ENCODE results near the gene BCL2L2.

The BCL2L2 gene

DNA sequence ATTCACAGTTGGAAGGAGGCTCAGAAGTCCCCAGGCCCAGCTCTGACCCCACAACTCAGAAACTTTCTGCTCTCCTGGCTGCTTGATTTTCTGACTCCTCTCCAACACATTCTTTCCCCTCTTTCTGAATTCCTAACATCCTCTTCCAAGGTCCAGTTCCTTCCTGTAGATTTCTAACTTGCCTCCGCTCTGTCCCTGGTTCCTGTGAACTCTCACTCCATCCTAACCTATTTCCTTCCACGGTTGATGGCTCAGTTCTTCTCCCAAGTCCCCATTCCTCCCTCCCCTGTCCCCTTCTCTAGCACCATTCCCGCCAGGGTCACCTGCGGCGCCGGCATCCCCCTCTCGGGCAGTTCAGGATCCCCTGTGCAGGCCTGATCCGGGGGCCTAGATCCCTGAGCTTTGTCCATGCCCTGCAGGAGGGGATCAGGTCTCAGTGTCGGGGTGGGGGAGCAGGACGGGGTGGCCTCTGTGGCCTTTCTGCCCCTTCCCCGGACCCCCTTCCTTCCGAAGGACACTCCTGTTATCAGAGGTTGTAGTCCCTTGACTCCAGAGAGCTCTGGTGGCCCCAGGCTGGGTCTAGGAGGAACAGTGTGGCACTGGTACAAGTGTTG is 52.0 kb downstream of the BCL2L2 start:
- TF ChIP-seq SIN3A (IDR thresholded peaks at IDR 0.05; ENCODE audit: borderline replicate concordance, insufficient read depth, low read length): no peak
- no peak for TF ChIP-seq POLR2AphosphoS5 (IDR thresholded peaks at IDR 0.05; ENCODE audit: low read depth, low read length)
- TF ChIP-seq TAF1 (IDR thresholded peaks at IDR 0.05; ENCODE audit: borderline replicate concordance, insufficient read depth, low read length): no peak
- TF ChIP-seq, protein P1, sequence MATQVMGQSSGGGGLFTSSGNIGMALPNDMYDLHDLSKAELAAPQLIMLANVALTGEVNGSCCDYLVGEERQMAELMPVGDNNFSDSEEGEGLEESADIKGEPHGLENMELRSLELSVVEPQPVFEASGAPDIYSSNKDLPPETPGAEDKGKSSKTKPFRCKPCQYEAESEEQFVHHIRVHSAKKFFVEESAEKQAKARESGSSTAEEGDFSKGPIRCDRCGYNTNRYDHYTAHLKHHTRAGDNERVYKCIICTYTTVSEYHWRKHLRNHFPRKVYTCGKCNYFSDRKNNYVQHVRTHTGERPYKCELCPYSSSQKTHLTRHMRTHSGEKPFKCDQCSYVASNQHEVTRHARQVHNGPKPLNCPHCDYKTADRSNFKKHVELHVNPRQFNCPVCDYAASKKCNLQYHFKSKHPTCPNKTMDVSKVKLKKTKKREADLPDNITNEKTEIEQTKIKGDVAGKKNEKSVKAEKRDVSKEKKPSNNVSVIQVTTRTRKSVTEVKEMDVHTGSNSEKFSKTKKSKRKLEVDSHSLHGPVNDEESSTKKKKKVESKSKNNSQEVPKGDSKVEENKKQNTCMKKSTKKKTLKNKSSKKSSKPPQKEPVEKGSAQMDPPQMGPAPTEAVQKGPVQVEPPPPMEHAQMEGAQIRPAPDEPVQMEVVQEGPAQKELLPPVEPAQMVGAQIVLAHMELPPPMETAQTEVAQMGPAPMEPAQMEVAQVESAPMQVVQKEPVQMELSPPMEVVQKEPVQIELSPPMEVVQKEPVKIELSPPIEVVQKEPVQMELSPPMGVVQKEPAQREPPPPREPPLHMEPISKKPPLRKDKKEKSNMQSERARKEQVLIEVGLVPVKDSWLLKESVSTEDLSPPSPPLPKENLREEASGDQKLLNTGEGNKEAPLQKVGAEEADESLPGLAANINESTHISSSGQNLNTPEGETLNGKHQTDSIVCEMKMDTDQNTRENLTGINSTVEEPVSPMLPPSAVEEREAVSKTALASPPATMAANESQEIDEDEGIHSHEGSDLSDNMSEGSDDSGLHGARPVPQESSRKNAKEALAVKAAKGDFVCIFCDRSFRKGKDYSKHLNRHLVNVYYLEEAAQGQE (IDR thresholded peaks at IDR 0.05; ENCODE audit: insufficient read depth in 1 of 2, low read depth in 2 of 2, low read length in 2 of 2): no peak
- TF ChIP-seq FOXP2 (optimal IDR thresholded peaks at IDR 0.05; ENCODE audit: borderline replicate concordance, extremely low read depth, extremely low read length, insufficient read depth): no peak

DNA sequence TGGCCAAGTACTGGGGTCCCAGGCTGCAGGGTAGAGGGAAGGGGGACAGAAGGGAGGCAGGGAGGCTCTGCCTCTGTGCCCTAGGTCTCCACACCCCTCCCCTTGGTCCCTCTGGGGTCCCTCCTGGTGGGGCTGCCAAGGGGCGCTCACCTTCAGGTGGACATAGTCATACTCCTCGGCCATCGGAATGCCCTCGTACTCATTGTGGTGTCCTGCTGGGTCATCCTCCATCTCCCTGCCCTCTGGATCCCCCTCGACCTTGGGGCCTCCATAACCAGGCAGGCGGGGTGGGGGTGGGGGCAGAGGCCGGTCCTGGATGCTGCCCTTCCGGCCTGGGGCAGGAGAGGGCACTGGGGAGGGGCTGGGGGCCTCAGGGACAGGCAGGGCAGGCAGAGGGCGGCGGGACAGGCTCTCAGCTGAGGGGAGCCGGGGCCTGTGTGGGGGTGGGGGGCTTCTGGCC is 52.6 kb downstream of the BCL2L2 start:
- TF ChIP-seq, protein P1 (IDR thresholded peaks at IDR 0.05; ENCODE audit: insufficient read depth in 1 of 2, low read depth in 2 of 2, low read length in 2 of 2): no peak
- TF ChIP-seq SIN3A (IDR thresholded peaks at IDR 0.05; ENCODE audit: borderline replicate concordance, insufficient read depth, low read length) (no peak), POLR2AphosphoS5 (IDR thresholded peaks at IDR 0.05; ENCODE audit: low read depth, low read length) (no peak), FOXP2 (optimal IDR thresholded peaks at IDR 0.05; ENCODE audit: borderline replicate concordance, extremely low read depth, extremely low read length, insufficient read depth) (no peak), TAF1 (IDR thresholded peaks at IDR 0.05; ENCODE audit: borderline replicate concordance, insufficient read depth, low read length) (no peak)

DNA sequence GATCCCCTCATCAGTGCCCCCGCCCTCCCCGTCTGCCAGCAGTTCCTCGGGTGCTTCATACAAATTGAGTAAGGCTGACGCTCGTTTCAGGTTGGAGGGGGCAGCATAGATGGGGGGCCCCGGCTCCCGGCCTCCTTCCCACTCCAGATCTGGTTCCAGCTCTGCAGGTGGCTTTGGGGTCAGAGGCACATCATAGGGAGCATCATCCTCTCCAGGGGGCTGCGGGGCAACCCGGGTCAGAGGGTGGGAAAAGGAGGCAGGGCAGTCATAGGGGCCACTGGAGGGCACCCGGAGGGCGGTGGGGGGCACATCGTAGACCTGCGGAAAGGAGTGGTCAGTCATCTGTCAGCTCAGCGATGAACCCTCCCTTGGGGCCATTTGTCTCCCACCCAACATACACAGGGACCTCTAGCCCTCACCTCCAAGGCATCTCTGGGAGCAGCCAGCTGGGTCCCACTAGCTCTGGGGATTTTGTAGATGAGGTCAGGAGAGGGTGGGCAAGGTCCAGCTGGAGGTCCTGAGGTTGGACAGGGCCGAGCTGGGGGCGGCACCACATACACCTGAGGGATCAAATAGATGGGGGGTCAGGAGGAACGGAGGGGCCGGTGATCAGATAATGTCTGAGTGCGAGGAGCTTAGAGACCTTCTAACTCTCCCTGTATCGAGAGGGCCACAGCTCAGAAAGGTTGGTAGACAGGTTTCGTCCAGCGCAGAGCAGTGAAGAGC is 53.3 kb downstream of the BCL2L2 start:
- TF ChIP-seq, protein P1 (IDR thresholded peaks at IDR 0.05; ENCODE audit: insufficient read depth in 1 of 2, low read depth in 2 of 2, low read length in 2 of 2): no peak
- TF ChIP-seq TAF1 (IDR thresholded peaks at IDR 0.05; ENCODE audit: borderline replicate concordance, insufficient read depth, low read length) (no peak), POLR2AphosphoS5 (IDR thresholded peaks at IDR 0.05; ENCODE audit: low read depth, low read length) (no peak), SIN3A (IDR thresholded peaks at IDR 0.05; ENCODE audit: borderline replicate concordance, insufficient read depth, low read length) (no peak), FOXP2 (optimal IDR thresholded peaks at IDR 0.05; ENCODE audit: borderline replicate concordance, extremely low read depth, extremely low read length, insufficient read depth) (no peak)

DNA sequence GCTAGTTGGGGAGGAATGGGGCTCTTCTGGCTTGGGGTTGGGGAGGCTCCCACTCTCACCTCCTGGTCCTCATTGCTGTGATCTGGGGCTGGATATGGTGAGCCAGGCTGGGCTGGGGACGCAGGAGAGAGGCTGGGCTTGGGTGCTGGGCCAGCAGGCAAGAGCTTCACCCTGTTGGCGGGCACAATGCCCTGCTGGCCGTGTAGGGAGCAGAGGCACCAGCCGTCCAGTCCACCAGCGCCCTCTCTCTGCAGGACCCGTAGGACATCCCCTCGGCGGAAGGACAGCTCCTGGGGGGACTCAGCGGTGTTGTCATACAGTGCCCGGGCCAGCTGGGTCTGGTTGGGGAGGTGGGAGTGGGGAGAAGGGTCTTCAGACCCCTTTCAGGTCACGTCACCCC is 53.9 kb downstream of the BCL2L2 start:
- no peak for TF ChIP-seq SIN3A (IDR thresholded peaks at IDR 0.05; ENCODE audit: borderline replicate concordance, insufficient read depth, low read length)
- TF ChIP-seq, protein P1 (IDR thresholded peaks at IDR 0.05; ENCODE audit: insufficient read depth in 1 of 2, low read depth in 2 of 2, low read length in 2 of 2): no peak
- no peak for TF ChIP-seq FOXP2 (optimal IDR thresholded peaks at IDR 0.05; ENCODE audit: borderline replicate concordance, extremely low read depth, extremely low read length, insufficient read depth)
- no peak for TF ChIP-seq TAF1 (IDR thresholded peaks at IDR 0.05; ENCODE audit: borderline replicate concordance, insufficient read depth, low read length)
- TF ChIP-seq POLR2AphosphoS5 (IDR thresholded peaks at IDR 0.05; ENCODE audit: low read depth, low read length): no peak

All from PFSK-1 (cell line).